ENCODE measurements around the gene PCDHB15. TPM values are rescaled to one million over a fixed set of nuclear protein-coding genes. Genes with fewer than 3 reads are reported as not detected.
A peak's percentile ranks its signal among the peaks of the same experiment; 100 is the strongest.
"Not testable (repeated sequence)": the region's sequence is repeated elsewhere in the genome, so short reads cannot be mapped to it uniquely, and the experiment has no call there.

Gene PCDHB15
- total RNA-seq (1.8 and 3.3 TPM in 2 replicates), polyA plus RNA-seq (2.0 and 2.6 TPM in 2 replicates)

- no peaks in the 10 kb centered on the region for H3K9me2 ChIP-seq (replicated peaks; ENCODE audit: insufficient read depth)
- TF ChIP-seq EZH2 (IDR thresholded peaks at IDR 0.05; ENCODE audit: borderline replicate concordance) = no peak
- TF ChIP-seq CTCF (IDR thresholded peaks at IDR 0.05; ENCODE audit: poor library complexity) = peak; percentile 20
- no peak for TF ChIP-seq EZH2phosphoT487 (IDR thresholded peaks at IDR 0.05; ENCODE audit: low read depth, severe bottlenecking, unreplicated experiment)
- H3K27me3 ChIP-seq = no peaks in the 10 kb centered on the region
- H3K4me2 ChIP-seq = no peak within 1 kb of the TSS
- WGBS (ENCODE audit: low lambda C conversion rate, missing lambda C conversion rate) = 33% methylated on average over 16 of the region's 16 CpGs
- no peak within 1 kb of the TSS for H3K4me3 ChIP-seq
- H3K36me3 ChIP-seq (replicated peaks; ENCODE audit: insufficient read depth, low read depth) = no peaks in the 10 kb centered on the region
- no peak for DNase-seq (ENCODE audit: low spot score)
- H4K20me1 ChIP-seq (ENCODE audit: insufficient read depth, poor library complexity, severe bottlenecking) = no peaks in the 10 kb centered on the region
- H3K4me1 ChIP-seq (ENCODE audit: insufficient read depth) = no peaks in the 10 kb centered on the region
- H3K27ac ChIP-seq = no peak within 1 kb of the TSS
- H3K79me2 ChIP-seq = no peaks in the 10 kb centered on the region
- H3K9me3 ChIP-seq (ENCODE audit: low read depth) = peaks cover 41% of the 10 kb centered on the region
- H2AFZ ChIP-seq = no peak within 1 kb of the TSS
Observed at GRCh38 chr5:141245250-141245717, at the start of gene PCDHB15. Gene PCDHB15, plus strand, starts transcription at chr5:141245395. Its CDS starts 184 bp downstream, at chr5:141245579.

- Histone ChIP-seq H3K79me2 (no peaks in the 10 kb centered on the region), H3K9me3 (ENCODE audit: low read depth) (peaks cover 8% of the 10 kb centered on the region), H4K20me1 (ENCODE audit: insufficient read depth, poor library complexity, severe bottlenecking) (no peaks in the 10 kb centered on the region), H3K4me3 (no peak overlapping the region), H3K36me3 (replicated peaks; ENCODE audit: insufficient read depth, low read depth) (no peaks in the 10 kb centered on the region), H3K27ac (no peak overlapping the region), H3K4me1 (ENCODE audit: insufficient read depth) (no peaks in the 10 kb centered on the region), H2AFZ (no peak overlapping the region), H3K4me2 (no peak overlapping the region), H3K27me3 (no peaks in the 10 kb centered on the region), H3K9me2 (replicated peaks; ENCODE audit: insufficient read depth) (no peaks in the 10 kb centered on the region)
- TF ChIP-seq EZH2phosphoT487 (IDR thresholded peaks at IDR 0.05; ENCODE audit: low read depth, severe bottlenecking, unreplicated experiment) (no peak), CTCF (IDR thresholded peaks at IDR 0.05; ENCODE audit: poor library complexity) (no peak), EZH2 (IDR thresholded peaks at IDR 0.05; ENCODE audit: borderline replicate concordance) (no peak)
- 81% methylated on average over 3 of the region's 3 CpGs for WGBS (ENCODE audit: low lambda C conversion rate, missing lambda C conversion rate)
- no peak for DNase-seq (ENCODE audit: low spot score)
Observed at GRCh38 chr5:141196363-141196762, 48.8 kb upstream of the PCDHB15 start.

GRCh38 chr5:141199359-141200235, 45.6 kb upstream of the PCDHB15 start, which contains the start of gene PCDHB11:
Gene PCDHB11, plus strand, starts transcription at chr5:141199627. Its CDS starts 148 bp downstream, at chr5:141199775.
- H3K9me2 ChIP-seq (replicated peaks; ENCODE audit: insufficient read depth) = no peaks in the 10 kb centered on the region
- no peaks in the 10 kb centered on the region for H3K79me2 ChIP-seq
- TF ChIP-seq CTCF (IDR thresholded peaks at IDR 0.05; ENCODE audit: poor library complexity) (peak; percentile 16), EZH2phosphoT487 (IDR thresholded peaks at IDR 0.05; ENCODE audit: low read depth, severe bottlenecking, unreplicated experiment) (no peak)
- no peaks in the 10 kb centered on the region for H3K36me3 ChIP-seq (replicated peaks; ENCODE audit: insufficient read depth, low read depth)
- H3K4me3 ChIP-seq = no peak within 1 kb of the TSS
- WGBS (ENCODE audit: low lambda C conversion rate, missing lambda C conversion rate) = 68% methylated on average over 21 of the region's 21 CpGs
- no peak within 1 kb of the TSS for H3K4me2 ChIP-seq
- no peak within 1 kb of the TSS for H3K27ac ChIP-seq
- H3K9me3 ChIP-seq (ENCODE audit: low read depth) = peaks cover 11% of the 10 kb centered on the region
- H3K4me1 ChIP-seq (ENCODE audit: insufficient read depth) = no peaks in the 10 kb centered on the region
- H4K20me1 ChIP-seq (ENCODE audit: insufficient read depth, poor library complexity, severe bottlenecking) = no peaks in the 10 kb centered on the region
- no peak within 1 kb of the TSS for H2AFZ ChIP-seq
- no peaks in the 10 kb centered on the region for H3K27me3 ChIP-seq
- DNase-seq (ENCODE audit: low spot score) = no peak

- not testable (repeated sequence) for H3K79me2 ChIP-seq; H3K27ac ChIP-seq; H3K4me1 ChIP-seq (ENCODE audit: insufficient read depth); H3K9me3 ChIP-seq (ENCODE audit: low read depth); H3K9me2 ChIP-seq (replicated peaks; ENCODE audit: insufficient read depth); H2AFZ ChIP-seq; H3K4me2 ChIP-seq; H3K4me3 ChIP-seq; DNase-seq (ENCODE audit: low spot score); H4K20me1 ChIP-seq (ENCODE audit: insufficient read depth, poor library complexity, severe bottlenecking); H3K36me3 ChIP-seq (replicated peaks; ENCODE audit: insufficient read depth, low read depth); H3K27me3 ChIP-seq
- WGBS (ENCODE audit: low lambda C conversion rate, missing lambda C conversion rate) = 52% methylated on average over 23 of the region's 38 CpGs
Observed at GRCh38 chr5:141201126-141201525, 44.1 kb upstream of the PCDHB15 start.

- not testable (repeated sequence) for H3K9me3 ChIP-seq (ENCODE audit: low read depth); H3K36me3 ChIP-seq (replicated peaks; ENCODE audit: insufficient read depth, low read depth); H3K27me3 ChIP-seq; H3K79me2 ChIP-seq; H3K4me3 ChIP-seq; H3K9me2 ChIP-seq (replicated peaks; ENCODE audit: insufficient read depth); DNase-seq (ENCODE audit: low spot score); H2AFZ ChIP-seq; H4K20me1 ChIP-seq (ENCODE audit: insufficient read depth, poor library complexity, severe bottlenecking); H3K4me1 ChIP-seq (ENCODE audit: insufficient read depth); H3K27ac ChIP-seq; H3K4me2 ChIP-seq
- 72% methylated on average over 28 of the region's 35 CpGs for WGBS (ENCODE audit: low lambda C conversion rate, missing lambda C conversion rate)
Observed at GRCh38 chr5:141201646-141202045, 43.5 kb upstream of the PCDHB15 start.

All from hepatocyte (in vitro differentiated cells).